H1 (cell line): ENCODE results near the gene HS6ST2. TPM values are rescaled to one million over a fixed set of nuclear protein-coding genes. Genes with fewer than 3 reads are reported as not detected.

Experiments
- KDM5A ChIP-seq: fragments of 200-600 bp; IDR thresholded peaks from 2 replicates; pipeline ENCODE4 v1.7.1; 2012; ENCODE audit warnings: mild to moderate bottlenecking, low read length, inconsistent platforms, mixed read lengths
- polyA plus RNA-seq, 7 experiments: library from polyadenylated mRNA; depleted of rRNA in 3 of 7; stranded (reverse) in 5 of 7; unstranded in 2 of 7; fragments of >200 nt in 5 of 7; fragments of 200-250 nt in 2 of 7; gene quantifications; 1 replicate in 5 of 7; 2 replicates in 1 of 7; 4 replicates in 1 of 7; pipeline versions ENCODE4 v1.2.1 to v1.2.3, GENCODE V29; 2011 to 2013; ENCODE audit warnings: missing spikeins in 2 of 7, mixed read lengths in 2 of 7
- total RNA-seq: library from RNA; stranded (reverse); fragmentation: NEBNext Ultra II Directional; extraction: Animal tissue kit (Norgen Biotek cat#: 25700); gene quantifications from 2 replicates; pipeline ENCODE4 v1.2.1, GENCODE V29; 2021

The HS6ST2 gene
- total and polyA plus RNA-seq, 2 of the 8 experiments (the other 6 are each of a cell fraction or from before 2014, with no cell fraction given), result 3.9 TPM

DNA sequence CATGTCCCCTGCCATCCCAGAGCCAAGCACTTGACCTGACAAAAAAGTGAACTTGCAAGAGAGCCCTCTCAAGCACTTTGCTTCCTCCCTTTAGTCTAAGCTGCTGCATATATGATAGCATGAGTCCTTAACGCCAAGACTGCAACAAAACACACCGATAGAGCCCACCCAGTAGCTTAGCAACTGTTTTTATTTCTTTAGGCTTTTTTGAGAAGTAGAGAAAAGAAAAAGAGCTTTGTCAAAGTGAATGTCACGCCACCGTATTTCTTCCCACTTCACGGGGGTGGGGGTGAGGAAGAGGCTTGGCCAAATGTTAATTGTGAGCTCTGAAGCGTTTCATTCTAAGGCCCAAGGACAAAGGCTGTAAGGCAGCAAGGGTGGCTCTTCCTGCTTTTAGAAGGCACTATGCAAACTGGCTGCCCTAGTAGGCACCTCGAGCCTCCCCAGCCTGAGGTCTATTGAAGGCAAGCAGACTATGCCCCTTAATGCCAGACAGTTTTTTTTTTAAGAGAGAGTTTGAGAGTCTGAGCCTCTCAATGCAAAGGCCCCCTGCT lies 138.6 kb downstream of the HS6ST2 start (continued):
- no peak for TF ChIP-seq KDM5A
